ENCODE results near the gene CDH12. TPM values are rescaled to one million over a fixed set of nuclear protein-coding genes. Genes with fewer than 3 reads are reported as not detected.

CDH12 gene
- total and polyA plus RNA-seq, 2 experiments from 2014 or later, result not detected

DNA sequence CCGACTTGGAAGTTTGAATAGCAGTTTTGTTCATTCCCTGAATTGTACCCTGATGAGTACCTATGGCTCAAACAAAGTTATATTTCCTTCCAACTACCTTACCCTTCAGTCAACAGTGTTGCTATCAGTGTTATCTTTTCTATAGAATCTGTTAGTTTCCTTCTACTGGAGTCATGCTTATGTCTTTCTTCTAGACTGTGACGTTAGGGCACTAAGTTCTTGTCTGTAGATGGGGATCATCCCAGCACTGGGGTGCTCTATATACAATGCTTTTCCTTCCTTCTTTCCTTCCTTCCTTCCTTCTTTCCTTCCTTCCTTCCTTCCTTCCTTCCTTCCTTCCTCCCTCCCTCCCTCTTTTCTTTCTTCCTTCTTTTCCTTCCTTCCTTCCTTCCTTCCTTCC lies 973.0 kb downstream of the CDH12 start:
- H3K9ac ChIP-seq, result no peak overlapping the region
- H3K27ac ChIP-seq, result no peak overlapping the region
- no peaks in the 10 kb centered on the region for H3K9me3 ChIP-seq (ENCODE audit: low read depth)
- H3K9me2 ChIP-seq (ENCODE audit: insufficient read depth), result no peaks in the 10 kb centered on the region
- H3K27me3 ChIP-seq (replicated peaks; ENCODE audit: insufficient read depth), result no peaks in the 10 kb centered on the region
- no peak for DNase-seq
- H3K36me3 ChIP-seq (ENCODE audit: low read depth), result no peaks in the 10 kb centered on the region
- 23 to 30% methylated on average over 2 of the region's 2 CpGs for WGBS, 2 experiments (ENCODE audit: low coverage in 1 of 2, low lambda C conversion rate in 2 of 2, missing lambda C conversion rate in 2 of 2)
- H3K4me3 ChIP-seq, result no peak overlapping the region
- in situ Hi-C loops (cut with MboI), result no loop called here
- TF ChIP-seq EZH2 (IDR thresholded peaks at IDR 0.05; ENCODE audit: insufficient read depth, poor library complexity, severe bottlenecking) (no peak), EZH2phosphoT487 (IDR thresholded peaks at IDR 0.05; ENCODE audit: insufficient read depth, low read depth) (no peak)
- H4K20me1 ChIP-seq (ENCODE audit: insufficient read depth), result no peaks in the 10 kb centered on the region
- no peaks in the 10 kb centered on the region for H3K4me1 ChIP-seq (ENCODE audit: insufficient read depth)
- H3K79me2 ChIP-seq (ENCODE audit: insufficient read depth), result no peaks in the 10 kb centered on the region
- H3K4me2 ChIP-seq (ENCODE audit: unreplicated experiment), result no peak overlapping the region
- H2AFZ ChIP-seq, result no peak overlapping the region
- no peaks in the 10 kb centered on the region for H3F3A ChIP-seq (ENCODE audit: insufficient read depth)

DNA sequence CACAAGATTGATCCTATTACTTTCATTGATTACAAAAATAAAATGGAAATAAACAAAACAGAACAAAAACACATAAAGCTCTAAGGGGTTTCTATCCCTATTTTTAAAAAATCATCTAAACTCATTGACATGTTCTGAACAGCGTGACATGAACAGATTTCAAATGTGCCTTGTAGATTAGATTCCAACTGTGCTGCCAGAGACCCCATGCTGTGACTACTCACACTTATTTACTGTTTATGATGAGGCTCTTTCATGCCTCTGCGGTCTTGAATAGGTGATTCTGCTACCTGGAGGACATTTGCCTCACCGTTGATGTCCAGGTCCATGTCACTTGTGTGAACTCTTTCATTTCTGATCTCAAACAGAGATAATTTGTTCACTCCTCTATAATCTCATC lies 990.2 kb downstream of the CDH12 start:
- TF ChIP-seq EZH2 (IDR thresholded peaks at IDR 0.05; ENCODE audit: insufficient read depth, poor library complexity, severe bottlenecking) (no peak), EZH2phosphoT487 (IDR thresholded peaks at IDR 0.05; ENCODE audit: insufficient read depth, low read depth) (no peak)
- no peak overlapping the region for H3K4me2 ChIP-seq (ENCODE audit: unreplicated experiment)
- no peak overlapping the region for H3K4me3 ChIP-seq
- no peak for DNase-seq
- no peaks in the 10 kb centered on the region for H3K79me2 ChIP-seq (ENCODE audit: insufficient read depth)
- no peaks in the 10 kb centered on the region for H3F3A ChIP-seq (ENCODE audit: insufficient read depth)
- in situ Hi-C loops (cut with MboI), result no loop called here
- no peaks in the 10 kb centered on the region for H4K20me1 ChIP-seq (ENCODE audit: insufficient read depth)
- H2AFZ ChIP-seq, result no peak overlapping the region
- no peak overlapping the region for H3K27ac ChIP-seq
- H3K9me2 ChIP-seq (ENCODE audit: insufficient read depth), result no peaks in the 10 kb centered on the region
- WGBS, 2 experiments (ENCODE audit: low coverage in 1 of 2, low lambda C conversion rate in 2 of 2, missing lambda C conversion rate in 2 of 2), result 21 to 25% methylated on average over 3 of the region's 3 CpGs
- H3K36me3 ChIP-seq (ENCODE audit: low read depth), result no peaks in the 10 kb centered on the region
- H3K9ac ChIP-seq, result no peak overlapping the region
- no peaks in the 10 kb centered on the region for H3K27me3 ChIP-seq (replicated peaks; ENCODE audit: insufficient read depth)
- no peaks in the 10 kb centered on the region for H3K9me3 ChIP-seq (ENCODE audit: low read depth)
- H3K4me1 ChIP-seq (ENCODE audit: insufficient read depth), result no peaks in the 10 kb centered on the region

DNA sequence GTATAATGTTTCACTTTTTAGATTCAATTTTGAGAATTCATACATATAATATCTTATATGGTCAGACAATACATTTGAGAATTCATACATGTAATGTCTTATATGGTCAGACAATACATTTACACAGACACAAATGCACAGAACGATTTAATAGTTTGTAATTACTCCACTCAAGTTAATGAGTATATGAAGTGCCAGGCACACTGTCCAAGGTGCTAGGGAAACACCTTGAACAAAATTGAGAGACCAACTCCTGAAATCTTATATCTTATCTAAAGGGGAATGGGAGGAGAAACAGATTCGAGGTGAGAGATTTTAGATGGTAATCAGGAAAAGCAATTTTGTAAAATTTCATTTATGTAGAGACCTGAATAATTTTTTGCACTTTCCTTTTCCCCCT lies 994.7 kb downstream of the CDH12 start:
- in situ Hi-C loops (cut with MboI), result no loop called here
- DNase-seq, result no peak
- no peaks in the 10 kb centered on the region for H3K27me3 ChIP-seq (replicated peaks; ENCODE audit: insufficient read depth)
- H3K4me1 ChIP-seq (ENCODE audit: insufficient read depth), result no peaks in the 10 kb centered on the region
- 2 to 3% methylated on average over 2 of the region's 2 CpGs for WGBS, 2 experiments (ENCODE audit: low coverage in 1 of 2, low lambda C conversion rate in 2 of 2, missing lambda C conversion rate in 2 of 2)
- no peaks in the 10 kb centered on the region for H3K36me3 ChIP-seq (ENCODE audit: low read depth)
- no peaks in the 10 kb centered on the region for H3K79me2 ChIP-seq (ENCODE audit: insufficient read depth)
- H4K20me1 ChIP-seq (ENCODE audit: insufficient read depth), result no peaks in the 10 kb centered on the region
- H3K9me3 ChIP-seq (ENCODE audit: low read depth), result no peaks in the 10 kb centered on the region
- TF ChIP-seq EZH2 (IDR thresholded peaks at IDR 0.05; ENCODE audit: insufficient read depth, poor library complexity, severe bottlenecking), result no peak
- H2AFZ ChIP-seq, result no peak overlapping the region
- no peaks in the 10 kb centered on the region for H3F3A ChIP-seq (ENCODE audit: insufficient read depth)
- H3K4me3 ChIP-seq, result no peak overlapping the region
- H3K4me2 ChIP-seq (ENCODE audit: unreplicated experiment), result no peak overlapping the region
- H3K27ac ChIP-seq, result no peak overlapping the region
- no peak overlapping the region for H3K9ac ChIP-seq
- H3K9me2 ChIP-seq (ENCODE audit: insufficient read depth), result no peaks in the 10 kb centered on the region

DNA sequence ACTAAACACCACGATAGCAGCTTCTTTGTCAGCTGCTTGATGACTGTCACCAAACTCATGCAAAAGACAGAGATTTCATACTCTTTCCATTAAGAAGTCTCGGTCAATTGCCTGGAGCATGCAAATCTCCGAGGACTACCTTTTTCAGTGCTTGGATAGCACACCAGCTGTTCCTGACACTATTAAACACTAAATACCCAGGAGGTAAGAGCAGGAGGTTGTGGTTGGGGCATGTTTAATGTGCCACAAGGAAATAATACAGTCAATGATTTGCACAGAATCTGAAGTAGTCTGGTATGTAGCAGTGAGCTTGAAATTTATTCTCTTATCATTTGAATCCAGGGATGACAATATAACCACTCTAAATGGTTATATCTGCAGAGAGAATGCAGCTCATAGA lies 996.2 kb downstream of the CDH12 start:
- no peaks in the 10 kb centered on the region for H3K36me3 ChIP-seq (ENCODE audit: low read depth)
- H3K9me3 ChIP-seq (ENCODE audit: low read depth), result no peaks in the 10 kb centered on the region
- no peak for DNase-seq
- H3K4me3 ChIP-seq, result no peak overlapping the region
- H3F3A ChIP-seq (ENCODE audit: insufficient read depth), result no peaks in the 10 kb centered on the region
- no peaks in the 10 kb centered on the region for H3K9me2 ChIP-seq (ENCODE audit: insufficient read depth)
- H3K4me2 ChIP-seq (ENCODE audit: unreplicated experiment), result no peak overlapping the region
- H3K27me3 ChIP-seq (replicated peaks; ENCODE audit: insufficient read depth), result no peaks in the 10 kb centered on the region
- no peaks in the 10 kb centered on the region for H3K4me1 ChIP-seq (ENCODE audit: insufficient read depth)
- in situ Hi-C loops (cut with MboI), result no loop called here
- no peaks in the 10 kb centered on the region for H4K20me1 ChIP-seq (ENCODE audit: insufficient read depth)
- WGBS, 2 experiments (ENCODE audit: low coverage in 1 of 2, low lambda C conversion rate in 2 of 2, missing lambda C conversion rate in 2 of 2), result 30 to 37% methylated on average over 3 of the region's 3 CpGs
- no peaks in the 10 kb centered on the region for H3K79me2 ChIP-seq (ENCODE audit: insufficient read depth)
- no peak overlapping the region for H2AFZ ChIP-seq
- H3K27ac ChIP-seq, result no peak overlapping the region
- H3K9ac ChIP-seq, result no peak overlapping the region
- TF ChIP-seq EZH2 (IDR thresholded peaks at IDR 0.05; ENCODE audit: insufficient read depth, poor library complexity, severe bottlenecking) (no peak), EZH2phosphoT487 (IDR thresholded peaks at IDR 0.05; ENCODE audit: insufficient read depth, low read depth) (no peak)

DNA sequence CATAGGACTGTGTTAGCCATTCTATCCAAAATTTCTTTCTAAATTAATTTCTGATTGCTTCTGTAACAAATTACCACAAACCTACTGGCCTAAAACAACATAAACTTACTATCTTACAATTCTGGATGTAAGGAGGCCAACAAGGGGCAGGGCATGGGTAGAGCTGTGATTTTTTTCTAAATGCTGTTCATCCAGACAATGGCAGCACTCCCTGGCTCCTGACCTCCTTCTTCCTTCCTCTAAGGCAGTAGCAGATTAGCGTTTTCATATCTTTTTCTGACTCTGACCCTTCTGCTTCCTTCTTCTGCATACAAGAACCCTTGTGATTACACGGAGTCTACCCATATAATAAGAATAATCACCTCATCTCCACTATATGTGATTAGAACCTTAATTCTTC lies 1005.8 kb downstream of the CDH12 start:
- Histone ChIP-seq H3K9me3 (ENCODE audit: low read depth) (no peaks in the 10 kb centered on the region), H3K4me1 (ENCODE audit: insufficient read depth) (no peaks in the 10 kb centered on the region), H3K79me2 (ENCODE audit: insufficient read depth) (no peaks in the 10 kb centered on the region), H3K4me2 (ENCODE audit: unreplicated experiment) (no peak overlapping the region), H3F3A (ENCODE audit: insufficient read depth) (no peaks in the 10 kb centered on the region), H3K36me3 (ENCODE audit: low read depth) (no peaks in the 10 kb centered on the region), H3K27me3 (replicated peaks; ENCODE audit: insufficient read depth) (no peaks in the 10 kb centered on the region), H3K27ac (no peak overlapping the region), H3K9me2 (ENCODE audit: insufficient read depth) (no peaks in the 10 kb centered on the region), H2AFZ (no peak overlapping the region), H4K20me1 (ENCODE audit: insufficient read depth) (no peaks in the 10 kb centered on the region), H3K4me3 (no peak overlapping the region), H3K9ac (no peak overlapping the region)
- TF ChIP-seq EZH2phosphoT487 (IDR thresholded peaks at IDR 0.05; ENCODE audit: insufficient read depth, low read depth) (no peak), EZH2 (IDR thresholded peaks at IDR 0.05; ENCODE audit: insufficient read depth, poor library complexity, severe bottlenecking) (no peak)
- WGBS, 2 experiments (ENCODE audit: low coverage in 1 of 2, low lambda C conversion rate in 2 of 2, missing lambda C conversion rate in 2 of 2), result 25 to 28% methylated on average over 2 of the region's 2 CpGs
- no peak for DNase-seq
- in situ Hi-C loops (cut with MboI), result no loop called here
